A204.1 (cell line): ENCODE measurements around the gene RPP14.

Experiments
- FAIRE-seq: peaks from 2 replicates; lab custom pipeline; 2012; peaks lifted over from hg19 to GRCh38; lab: Jason Lieb, UNC

RPP14 gene

GRCh38 chr3:58357402-58357801 is 51.4 kb downstream of the RPP14 start:
- FAIRE-seq: no peak

- FAIRE-seq: no peak
Measured at GRCh38 chr3:58358092-58358491, 52.0 kb downstream of the RPP14 start.

GRCh38 chr3:58358808-58359207 is 52.8 kb downstream of the RPP14 start:
- FAIRE-seq: no peak

GRCh38 chr3:58359621-58360020 is 53.6 kb downstream of the RPP14 start:
- no peak for FAIRE-seq

DNA sequence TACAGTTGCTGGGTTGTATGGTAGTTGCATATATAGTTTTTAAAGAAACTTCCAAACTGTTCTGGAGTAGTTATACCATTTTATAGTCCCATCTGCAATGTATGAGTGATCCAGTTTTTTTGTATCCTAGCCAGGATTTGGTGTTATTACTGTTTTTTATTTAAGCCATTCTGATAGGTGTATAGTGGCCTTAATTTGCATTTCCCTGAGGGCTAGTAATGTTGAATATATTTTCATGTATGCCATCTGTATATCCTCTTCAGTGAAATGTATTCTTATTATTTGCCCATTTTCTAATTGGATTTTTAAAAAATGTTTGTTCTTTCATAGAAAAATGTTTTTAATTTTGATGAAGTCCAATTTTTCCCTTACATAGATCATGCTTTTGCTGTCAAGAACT is 55.8 kb downstream of the RPP14 start:
- FAIRE-seq: no peak

DNA sequence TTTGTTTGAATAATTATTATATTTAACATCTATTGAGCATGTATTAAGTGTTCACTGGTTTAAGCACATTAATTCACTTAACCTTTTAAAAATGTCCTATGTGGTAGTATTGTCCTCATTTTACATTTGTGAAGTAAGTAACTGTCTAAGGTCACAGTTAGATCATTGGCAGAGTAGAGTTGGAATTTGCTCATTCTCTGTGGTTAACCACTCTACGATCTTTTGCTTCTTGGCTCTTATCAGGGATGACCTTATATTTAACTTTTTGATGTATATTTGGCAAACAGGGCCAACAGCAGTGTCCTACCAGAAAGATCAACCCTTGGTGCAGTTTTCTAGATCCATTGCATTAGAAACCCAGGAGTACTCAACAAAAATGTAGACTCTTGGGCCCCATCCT is 60.7 kb downstream of the RPP14 start:
- no peak for FAIRE-seq

DNA sequence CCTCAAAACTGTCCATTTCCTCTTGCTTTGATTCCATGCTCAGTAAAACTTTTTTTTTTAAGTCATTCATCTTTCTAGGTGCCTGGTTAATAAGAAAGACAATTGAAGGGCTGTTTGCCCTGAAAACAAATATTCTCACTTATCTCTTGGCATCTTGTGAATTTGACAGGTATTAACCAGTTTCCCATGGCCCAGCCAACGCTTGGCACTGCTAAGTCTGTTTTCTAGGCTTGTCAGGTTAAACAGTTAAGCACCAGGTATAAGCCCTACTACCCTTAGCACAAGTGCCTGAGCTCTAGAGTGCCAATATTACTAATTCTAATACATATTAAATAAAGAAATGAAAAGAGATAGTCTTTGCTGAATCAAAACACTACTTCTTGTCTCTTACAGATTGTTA is 63.0 kb downstream of the RPP14 start:
- FAIRE-seq: no peak
